Lower leg skin (tissue), 4 donors: ENCODE measurements around the gene ERVW-1. TPM values are rescaled to one million over a fixed set of nuclear protein-coding genes. Genes with fewer than 3 reads are reported as not detected.

Experiments
- DNase-seq, 2 donors: peaks; one replicate each; pipeline ENCODE4 v3.0.0-alpha.2; 2019; ENCODE audit warnings: low spot score in 2 of 2
- H3K4me3 ChIP-seq: fragments of 200-600 bp; sonication (generic); 2 replicates; pipeline ENCODE4 v1.5.1; 2017; ENCODE audit warnings: mild to moderate bottlenecking, low read depth; ENCODE audit not compliant: poor library complexity, severe bottlenecking
- POLR2A ChIP-seq, 2 donors: fragments of 450-650 bp; IDR thresholded peaks; one replicate each; pipeline ENCODE4 v1.6.1; 2016 to 2017; ENCODE audit warnings: antibody characterized with exemption in 2 of 2, mild to moderate bottlenecking in 1 of 2, moderate library complexity in 1 of 2
- WGBS, 2 donors: methylation state at CpG; one replicate each; pipeline ENCODE4 v1.1.5; 2018; 5-methylcytosine and 5-hydroxymethylcytosine counted together
- intact Hi-C: fragments of 100-400 bp; cut with DNase I; formaldehyde crosslinking; loops from one replicate; pipeline ENCODE4 v1.15.0; 2023; ENCODE audit warnings: low total_unique reads
- total RNA-seq, 4 donors: library from RNA; depleted of rRNA; stranded (reverse); fragments of >200 nt; gene quantifications; one replicate each; pipeline ENCODE4 v1.1.0, GENCODE V29; 2016
- TF ChIP-seq, protein P1 (sequence below), 3 donors: fragments of 450-650 bp; IDR thresholded peaks; one replicate each; pipeline ENCODE4 v1.5.1; 2016; ENCODE audit warnings: antibody characterized with exemption in 3 of 3, mild to moderate bottlenecking in 3 of 3, moderate library complexity in 2 of 3

Gene ERVW-1
- total RNA-seq, 4 donors from 2014 or later: not detected

DNA sequence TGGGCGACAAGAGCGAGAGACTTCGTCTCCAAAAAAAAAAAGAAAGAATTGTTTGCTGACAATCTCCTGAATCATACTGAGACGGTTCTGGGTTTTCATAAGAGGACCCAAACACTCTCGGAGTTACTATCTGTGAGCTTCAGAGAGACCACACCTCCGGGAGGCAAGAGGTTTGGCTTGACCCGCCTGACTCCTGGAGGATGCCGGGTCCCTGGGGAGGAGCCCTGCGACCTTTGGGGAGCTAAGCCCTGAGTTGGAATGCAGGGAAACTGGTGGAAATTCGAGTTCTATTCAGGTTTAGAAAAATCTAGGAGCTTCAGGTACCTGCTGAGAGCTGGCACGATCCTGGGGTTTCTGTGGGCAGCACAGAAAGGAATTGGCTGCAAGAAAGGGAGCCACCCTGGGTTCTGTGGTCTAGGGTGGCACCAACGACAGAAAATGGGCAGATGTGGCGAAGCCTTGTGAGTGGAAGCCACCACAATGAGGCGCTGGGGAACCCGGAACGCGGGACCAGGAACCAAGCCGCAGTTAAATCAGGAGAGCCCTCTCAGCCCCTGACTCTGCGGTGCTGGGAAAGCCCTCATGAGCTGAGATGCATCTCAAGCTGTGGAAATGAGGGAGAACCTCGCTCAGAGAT is 52.3 kb downstream of the ERVW-1 start:
- WGBS, 2 donors: 39 to 54% methylated on average over 20 of the region's 20 CpGs
- intact Hi-C loops: no loop called here
- DNase-seq: no peak
- no peak for TF ChIP-seq POLR2A (IDR thresholded peaks at IDR 0.05)
- TF ChIP-seq, protein P1, sequence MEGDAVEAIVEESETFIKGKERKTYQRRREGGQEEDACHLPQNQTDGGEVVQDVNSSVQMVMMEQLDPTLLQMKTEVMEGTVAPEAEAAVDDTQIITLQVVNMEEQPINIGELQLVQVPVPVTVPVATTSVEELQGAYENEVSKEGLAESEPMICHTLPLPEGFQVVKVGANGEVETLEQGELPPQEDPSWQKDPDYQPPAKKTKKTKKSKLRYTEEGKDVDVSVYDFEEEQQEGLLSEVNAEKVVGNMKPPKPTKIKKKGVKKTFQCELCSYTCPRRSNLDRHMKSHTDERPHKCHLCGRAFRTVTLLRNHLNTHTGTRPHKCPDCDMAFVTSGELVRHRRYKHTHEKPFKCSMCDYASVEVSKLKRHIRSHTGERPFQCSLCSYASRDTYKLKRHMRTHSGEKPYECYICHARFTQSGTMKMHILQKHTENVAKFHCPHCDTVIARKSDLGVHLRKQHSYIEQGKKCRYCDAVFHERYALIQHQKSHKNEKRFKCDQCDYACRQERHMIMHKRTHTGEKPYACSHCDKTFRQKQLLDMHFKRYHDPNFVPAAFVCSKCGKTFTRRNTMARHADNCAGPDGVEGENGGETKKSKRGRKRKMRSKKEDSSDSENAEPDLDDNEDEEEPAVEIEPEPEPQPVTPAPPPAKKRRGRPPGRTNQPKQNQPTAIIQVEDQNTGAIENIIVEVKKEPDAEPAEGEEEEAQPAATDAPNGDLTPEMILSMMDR (IDR thresholded peaks at IDR 0.05): no peak
- H3K4me3 ChIP-seq: no peak overlapping the region

- no peak overlapping the region for H3K4me3 ChIP-seq
- no peak for TF ChIP-seq POLR2A (IDR thresholded peaks at IDR 0.05)
- TF ChIP-seq, protein P1 (IDR thresholded peaks at IDR 0.05): no peak
- intact Hi-C loops: no loop called here
- 65 to 78% methylated on average over 5 of the region's 5 CpGs for WGBS, 2 donors
- no peak for DNase-seq
Observed at GRCh38 chr7:92423710-92424131, 54.0 kb downstream of the ERVW-1 start.

DNA sequence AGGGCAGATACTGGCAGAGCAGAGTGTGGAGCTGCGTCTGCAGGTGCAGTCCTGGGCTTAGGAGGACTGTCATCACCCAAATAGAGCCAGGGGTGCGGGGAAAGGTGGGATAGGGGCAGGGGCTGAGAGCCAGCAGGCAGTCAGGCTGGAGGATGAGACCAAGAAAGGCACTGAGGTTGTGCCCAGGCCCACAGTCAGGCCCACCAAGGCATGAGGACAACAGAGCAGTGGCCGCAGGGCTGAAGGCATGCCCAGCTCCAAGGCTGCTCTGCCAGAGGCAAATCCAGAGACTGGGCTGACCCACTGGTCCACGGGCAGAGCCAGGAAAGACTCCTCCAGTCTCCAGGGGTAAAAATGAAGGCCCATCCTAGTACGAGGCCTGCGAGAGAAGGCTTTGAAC is 54.8 kb downstream of the ERVW-1 start:
- intact Hi-C loops: no loop called here
- WGBS, 2 donors: 95 to 98% methylated on average over 4 to 6 of the region's 6 CpGs
- no peak for DNase-seq
- no peak overlapping the region for H3K4me3 ChIP-seq
- TF ChIP-seq, protein P1 (IDR thresholded peaks at IDR 0.05): no peak
- no peak for TF ChIP-seq POLR2A (IDR thresholded peaks at IDR 0.05)

GRCh38 chr7:92421676-92422435 is 55.9 kb downstream of the ERVW-1 start:
- TF ChIP-seq, protein P1 (IDR thresholded peaks at IDR 0.05): no peak
- TF ChIP-seq POLR2A (IDR thresholded peaks at IDR 0.05): no peak
- intact Hi-C loops: no loop called here
- no peak overlapping the region for H3K4me3 ChIP-seq
- 57 to 61% methylated on average over 5 of the region's 5 CpGs for WGBS, 2 donors
- DNase-seq: no peak

Other genes starting within 250 kb of the ERVW-1 start
- gene KRIT1, start 232.0 kb downstream of the ERVW-1 start, total RNA-seq: 10 to 100 TPM; 39.1 to 69.6 (median 59.2) TPM
- 10 to 100 TPM; 26.9 to 57.7 (median 34.5) TPM for gene ANKIB1, start 232.0 kb downstream of the ERVW-1 start, total RNA-seq
- gene GATAD1, start 30.5 kb downstream of the ERVW-1 start, total RNA-seq: 10 to 100 TPM; 14.7 to 23.0 (median 18.3) TPM
- 10 to 100 TPM; 16.2 to 21.5 (median 19.7) TPM for gene PEX1, start 50.6 kb upstream of the ERVW-1 start, total RNA-seq
- gene RBM48, start 50.8 kb upstream of the ERVW-1 start, total RNA-seq: 10 to 100 TPM in 3 of 4 donors, 1 to 10 TPM in 1; 7.5 to 16.4 (median 12.4) TPM
- gene FAM133B, start 112.4 kb upstream of the ERVW-1 start, total RNA-seq: 10 to 100 TPM; 11.4 to 40.0 (median 14.2) TPM